SK-N-SH (cell line): ENCODE data around the gene MSL3B.
"Not testable (repeated sequence)": the region's sequence is repeated elsewhere in the genome, so short reads cannot be mapped to it uniquely, and the experiment has no call there.

Source experiments
- CTCF ChIA-PET: fragments of 300-600, 350-600 bp; formaldehyde crosslinking; extraction: SDS; loops from one replicate; lab custom pipeline; 2021; lab: Yijun Ruan, JAX
- POLR2A ChIA-PET: fragments of 350-600 bp; sonication (Branson Sonifier 250); formaldehyde crosslinking; extraction: SDS; loops from one replicate; lab custom pipeline; 2020; ENCODE audit warnings: antibody characterized with exemption, inconsistent platforms; lab: Yijun Ruan, JAX
- DNase-seq: peaks from one replicate; pipeline ENCODE4 v3.0.0; 2012
- H2AFZ ChIP-seq: fragments of 200-600 bp; sonication (generic); 2 replicates; pipeline ENCODE4 v1.8.1; 2016; ENCODE audit warnings: antibody characterized with exemption, mild to moderate bottlenecking, low read depth
- H3F3A ChIP-seq: fragments of 200-600 bp; sonication (generic); replicated peaks from 2 replicates; pipeline ENCODE3; 2016; ENCODE audit warnings: antibody characterized with exemption, mild to moderate bottlenecking; ENCODE audit not compliant: insufficient read depth
- H3K27ac ChIP-seq, 2 experiments: fragments of 200-500 bp in 1 of 2; fragments of 200-600 bp in 1 of 2; sonication (Bioruptor generic) in 1 of 2; sonication (generic), shearing (Covaris generic) in 1 of 2; 2 replicates each; pipeline versions ENCODE4 v1.5.1 to v1.6.1; 2014 to 2016; ENCODE audit warnings: low read depth in 2 of 2, inconsistent platforms in 1 of 2, low read length in 1 of 2, mild to moderate bottlenecking in 1 of 2, mixed read lengths in 1 of 2
- H3K27me3 ChIP-seq: fragments of 200-600 bp; sonication (generic), shearing (Covaris generic); 2 replicates; pipeline ENCODE4 v1.6.1; 2016; ENCODE audit warnings: mixed run types; ENCODE audit not compliant: insufficient read depth
- H3K36me3 ChIP-seq, 2 experiments: fragments of 200-500 bp in 1 of 2; fragments of 200-600 bp in 1 of 2; sonication (Bioruptor generic) in 1 of 2; sonication (generic) in 1 of 2; replicated peaks in 1 of 2; 2 replicates each; pipeline versions ENCODE3 to v1.5.1; 2014 to 2016; ENCODE audit warnings: low read length in 1 of 2, mild to moderate bottlenecking in 1 of 2; ENCODE audit not compliant: insufficient read depth in 2 of 2, control insufficient read depth in 1 of 2
- H3K4me1 ChIP-seq, 2 experiments: fragments of 200-500 bp in 1 of 2; fragments of 200-600 bp in 1 of 2; sonication (Bioruptor generic) in 1 of 2; sonication (generic), shearing (Covaris generic) in 1 of 2; 2 replicates each; pipeline versions ENCODE4 v1.5.1 to v1.6.1; 2014 to 2016; ENCODE audit warnings: low read depth in 1 of 2, low read length in 1 of 2, mixed run types in 1 of 2; ENCODE audit not compliant: insufficient read depth in 2 of 2, control insufficient read depth in 1 of 2
- H3K4me2 ChIP-seq: fragments of 200-600 bp; sonication (generic), shearing (Covaris generic); 2 replicates; pipeline ENCODE4 v1.6.1; 2017; ENCODE audit warnings: mixed run types
- H3K4me3 ChIP-seq, 2 experiments: fragments of 200-500 bp in 1 of 2; fragments of 200-600 bp in 1 of 2; sonication (Bioruptor generic) in 1 of 2; sonication (generic), shearing (Covaris generic) in 1 of 2; 2 replicates each; pipeline versions ENCODE4 v1.5.1 to v1.8.1; 2014 to 2016; ENCODE audit warnings: low read depth in 2 of 2, inconsistent platforms in 1 of 2, low read length in 1 of 2, mild to moderate bottlenecking in 1 of 2, mixed read lengths in 1 of 2, moderate library complexity in 1 of 2
- H3K79me2 ChIP-seq: fragments of 200-600 bp; sonication (generic); 2 replicates; pipeline ENCODE4 v1.8.1; 2017; ENCODE audit warnings: mild to moderate bottlenecking; ENCODE audit not compliant: insufficient read depth
- H3K9ac ChIP-seq: fragments of 200-600 bp; sonication (generic); 2 replicates; pipeline ENCODE4 v1.6.1; 2017; ENCODE audit warnings: mixed run types
- H3K9me2 ChIP-seq: fragments of 200-600 bp; sonication (generic); 2 replicates; pipeline ENCODE4 v1.6.1; 2017; ENCODE audit warnings: mixed run types
- H3K9me3 ChIP-seq: fragments of 200-600 bp; sonication (generic); 2 replicates; pipeline ENCODE4 v1.6.1; 2017; ENCODE audit warnings: mixed run types, mild to moderate bottlenecking, moderate library complexity
- H4K20me1 ChIP-seq: fragments of 200-600 bp; sonication (generic); 2 replicates; pipeline ENCODE4 v1.6.1; 2017; ENCODE audit warnings: mild to moderate bottlenecking, mixed run types; ENCODE audit not compliant: insufficient read depth
- ELF1 ChIP-seq: IDR thresholded peaks from 2 replicates; pipeline ENCODE4 v1.4.0; 2012
- EP300 ChIP-seq, 2 experiments: IDR thresholded peaks; 2 replicates each; pipeline versions ENCODE4 v1.4.0 to v1.6.1; 2012; ENCODE audit warnings: borderline replicate concordance in 1 of 2, low read depth in 1 of 2, low read length in 1 of 2
- EZH2phosphoT487 ChIP-seq: fragments of 200-600 bp; sonication (generic); IDR thresholded peaks from 2 replicates; pipeline ENCODE4 v1.6.1; 2017; ENCODE audit warnings: low read depth, mixed run types, mild to moderate bottlenecking, antibody characterized with exemption, moderate library complexity, borderline replicate concordance
- GATA2 ChIP-seq: sonication (generic); formaldehyde crosslinking; IDR thresholded peaks from 2 replicates; pipeline ENCODE4 v1.5.0; 2020; ENCODE audit warnings: mild to moderate bottlenecking, missing genetic modification reagents
- IRF3 ChIP-seq: fragments of 150-350 bp; IDR thresholded peaks from 2 replicates; pipeline ENCODE4 v1.6.1; 2016; ENCODE audit warnings: mild to moderate bottlenecking, low read depth, low read length
- RCOR1 ChIP-seq: fragments of 150-350 bp; IDR thresholded peaks from 2 replicates; pipeline ENCODE4 v1.6.1; 2017; ENCODE audit warnings: antibody characterized with exemption, low read length
- TEAD4 ChIP-seq: IDR thresholded peaks from 2 replicates; pipeline ENCODE4 v1.4.0; 2012; ENCODE audit warnings: mild to moderate bottlenecking, borderline replicate concordance; ENCODE audit not compliant: insufficient read depth
- WGBS: methylation state at CpG from one replicate; pipeline ENCODE4 v1.1.6; 2017; ENCODE audit warnings: low lambda C conversion rate; 5-methylcytosine and 5-hydroxymethylcytosine counted together
- TF ChIP-seq, protein P1 (sequence below): IDR thresholded peaks from 2 replicates; pipeline ENCODE4 v1.4.0; 2012; ENCODE audit warnings: low read depth
- TF ChIP-seq, protein P2 (sequence below): IDR thresholded peaks from 2 replicates; pipeline ENCODE4 v1.4.0; 2012; ENCODE audit warnings: low read depth, borderline replicate concordance
- TF ChIP-seq, protein P3 (sequence below): fragments of 200-600 bp; sonication (generic); IDR thresholded peaks from 2 replicates; pipeline ENCODE4 v1.6.1; 2017; ENCODE audit warnings: antibody characterized with exemption, mild to moderate bottlenecking, moderate library complexity

Gene MSL3B

DNA sequence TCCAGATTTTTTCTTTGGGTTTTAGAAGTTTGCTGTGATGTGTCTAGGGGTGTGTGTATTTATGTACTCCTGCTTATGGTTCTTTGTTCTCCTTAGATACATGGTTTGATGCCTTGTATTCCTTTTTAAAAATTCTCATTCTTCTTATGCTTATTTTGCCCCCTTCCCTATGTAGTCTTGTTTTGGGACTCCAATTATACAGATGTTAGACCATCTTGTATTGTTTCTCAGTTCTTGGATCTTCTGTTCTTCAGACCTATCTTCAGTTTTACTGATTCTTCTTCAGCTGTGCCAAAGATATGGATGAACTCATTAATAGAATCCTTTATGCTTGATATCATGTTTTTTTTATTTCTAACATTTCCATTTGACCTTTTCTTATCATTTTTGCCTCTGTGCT, 14.2 kb upstream of the MSL3B start:
- TF ChIP-seq, protein P1, sequence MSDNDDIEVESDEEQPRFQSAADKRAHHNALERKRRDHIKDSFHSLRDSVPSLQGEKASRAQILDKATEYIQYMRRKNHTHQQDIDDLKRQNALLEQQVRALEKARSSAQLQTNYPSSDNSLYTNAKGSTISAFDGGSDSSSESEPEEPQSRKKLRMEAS: no peak
- TF ChIP-seq EZH2phosphoT487 (no peak), TEAD4 (no peak), GATA2 (CRISPR knock-in tag) (no peak), EP300 (IDR thresholded peaks at IDR 0.05; ENCODE audit: borderline replicate concordance in 1 of 2, low read depth in 1 of 2, low read length in 1 of 2) (no peak), RCOR1 (no peak), ELF1 (no peak), IRF3 (no peak)
- TF ChIP-seq, protein P2, sequence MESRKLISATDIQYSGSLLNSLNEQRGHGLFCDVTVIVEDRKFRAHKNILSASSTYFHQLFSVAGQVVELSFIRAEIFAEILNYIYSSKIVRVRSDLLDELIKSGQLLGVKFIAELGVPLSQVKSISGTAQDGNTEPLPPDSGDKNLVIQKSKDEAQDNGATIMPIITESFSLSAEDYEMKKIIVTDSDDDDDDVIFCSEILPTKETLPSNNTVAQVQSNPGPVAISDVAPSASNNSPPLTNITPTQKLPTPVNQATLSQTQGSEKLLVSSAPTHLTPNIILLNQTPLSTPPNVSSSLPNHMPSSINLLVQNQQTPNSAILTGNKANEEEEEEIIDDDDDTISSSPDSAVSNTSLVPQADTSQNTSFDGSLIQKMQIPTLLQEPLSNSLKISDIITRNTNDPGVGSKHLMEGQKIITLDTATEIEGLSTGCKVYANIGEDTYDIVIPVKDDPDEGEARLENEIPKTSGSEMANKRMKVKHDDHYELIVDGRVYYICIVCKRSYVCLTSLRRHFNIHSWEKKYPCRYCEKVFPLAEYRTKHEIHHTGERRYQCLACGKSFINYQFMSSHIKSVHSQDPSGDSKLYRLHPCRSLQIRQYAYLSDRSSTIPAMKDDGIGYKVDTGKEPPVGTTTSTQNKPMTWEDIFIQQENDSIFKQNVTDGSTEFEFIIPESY: no peak
- TF ChIP-seq, protein P3, sequence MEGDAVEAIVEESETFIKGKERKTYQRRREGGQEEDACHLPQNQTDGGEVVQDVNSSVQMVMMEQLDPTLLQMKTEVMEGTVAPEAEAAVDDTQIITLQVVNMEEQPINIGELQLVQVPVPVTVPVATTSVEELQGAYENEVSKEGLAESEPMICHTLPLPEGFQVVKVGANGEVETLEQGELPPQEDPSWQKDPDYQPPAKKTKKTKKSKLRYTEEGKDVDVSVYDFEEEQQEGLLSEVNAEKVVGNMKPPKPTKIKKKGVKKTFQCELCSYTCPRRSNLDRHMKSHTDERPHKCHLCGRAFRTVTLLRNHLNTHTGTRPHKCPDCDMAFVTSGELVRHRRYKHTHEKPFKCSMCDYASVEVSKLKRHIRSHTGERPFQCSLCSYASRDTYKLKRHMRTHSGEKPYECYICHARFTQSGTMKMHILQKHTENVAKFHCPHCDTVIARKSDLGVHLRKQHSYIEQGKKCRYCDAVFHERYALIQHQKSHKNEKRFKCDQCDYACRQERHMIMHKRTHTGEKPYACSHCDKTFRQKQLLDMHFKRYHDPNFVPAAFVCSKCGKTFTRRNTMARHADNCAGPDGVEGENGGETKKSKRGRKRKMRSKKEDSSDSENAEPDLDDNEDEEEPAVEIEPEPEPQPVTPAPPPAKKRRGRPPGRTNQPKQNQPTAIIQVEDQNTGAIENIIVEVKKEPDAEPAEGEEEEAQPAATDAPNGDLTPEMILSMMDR: no peak
- H3K9me2 ChIP-seq: no peaks in the 10 kb centered on the region
- H4K20me1 ChIP-seq: no peaks in the 10 kb centered on the region
- H3K9ac ChIP-seq: no peak overlapping the region
- no peak for DNase-seq
- CTCF ChIA-PET: no interaction called here
- no peak overlapping the region for H3K27ac ChIP-seq
- no peak overlapping the region for H3K4me3 ChIP-seq
- 0 out of 2 replicates have a peak, but pooled peaks cover 6% of the 10 kb centered on the region for H3K9me3 ChIP-seq
- H3K27me3 ChIP-seq: no peaks in the 10 kb centered on the region
- H3K79me2 ChIP-seq: no peaks in the 10 kb centered on the region
- no peaks in the 10 kb centered on the region for H3K4me1 ChIP-seq
- no peak overlapping the region for H3K4me2 ChIP-seq
- no peaks in the 10 kb centered on the region for H3K36me3 ChIP-seq
- H3F3A ChIP-seq: no peaks in the 10 kb centered on the region
- no peak overlapping the region for H2AFZ ChIP-seq
- POLR2A ChIA-PET: no interaction called here

DNA sequence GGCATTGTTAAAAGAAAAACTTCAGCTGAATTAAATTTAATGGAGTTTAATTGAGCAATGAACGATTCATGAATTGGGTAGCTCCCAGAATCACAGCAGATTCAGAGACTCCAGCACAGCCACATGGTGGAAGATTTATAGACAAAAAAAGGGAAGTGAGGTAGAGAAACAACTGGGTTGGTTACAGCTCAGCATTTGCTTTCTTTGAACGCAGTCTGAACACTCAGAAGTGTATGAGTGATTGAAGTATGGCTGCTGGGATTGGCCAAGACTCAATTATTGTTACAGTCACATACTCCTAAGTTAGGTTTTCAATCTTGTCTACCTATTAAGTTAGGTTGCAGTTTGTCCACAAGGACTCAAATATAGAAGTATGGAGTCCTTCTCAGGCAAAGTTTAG, 3.9 kb upstream of the MSL3B start:
- H3K4me2 ChIP-seq, H3K27me3 ChIP-seq, POLR2A ChIA-PET, H4K20me1 ChIP-seq, DNase-seq, H3K9ac ChIP-seq, H3K4me1 ChIP-seq, H3K36me3 ChIP-seq, H3F3A ChIP-seq, H3K9me2 ChIP-seq, H2AFZ ChIP-seq, H3K27ac ChIP-seq, H3K4me3 ChIP-seq, H3K79me2 ChIP-seq: not testable (repeated sequence)
- WGBS: 5% methylated on average over 2 of the region's 2 CpGs
- H3K9me3 ChIP-seq: peaks cover 13% of the 10 kb centered on the region; the same call in 1 of the 2 replicates
- CTCF ChIA-PET: interaction anchor here (0.7 kb wide), 1 partner anchor 43 kb away, joined by 3 read pairs; no protein-coding TSS in a partner anchor
